ENCODE results near the gene EMP3.
"Not testable (repeated sequence)": the region's sequence is repeated elsewhere in the genome, so short reads cannot be mapped to it uniquely, and the experiment has no call there.

The EMP3 gene

DNA sequence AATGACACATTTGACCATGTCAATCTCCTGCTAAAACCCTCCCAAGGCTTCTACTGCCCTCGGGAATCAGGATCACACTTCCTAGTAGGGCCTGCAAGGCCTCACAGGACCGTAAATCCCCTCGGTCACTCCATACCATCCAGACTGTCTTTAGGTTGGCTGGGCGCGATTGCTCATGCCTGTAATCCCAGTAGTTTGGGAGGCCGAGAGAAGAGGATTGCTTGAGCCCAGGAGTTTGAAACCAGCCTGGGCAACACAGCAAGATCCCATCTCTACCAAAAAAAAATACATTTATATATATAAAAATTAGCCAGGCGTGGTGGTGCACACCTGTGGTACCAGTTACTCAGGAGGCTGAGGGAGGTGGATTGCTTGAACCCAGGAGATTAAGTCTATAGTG is 23.4 kb downstream of the EMP3 start:
- no peak for DNase-seq

DNA sequence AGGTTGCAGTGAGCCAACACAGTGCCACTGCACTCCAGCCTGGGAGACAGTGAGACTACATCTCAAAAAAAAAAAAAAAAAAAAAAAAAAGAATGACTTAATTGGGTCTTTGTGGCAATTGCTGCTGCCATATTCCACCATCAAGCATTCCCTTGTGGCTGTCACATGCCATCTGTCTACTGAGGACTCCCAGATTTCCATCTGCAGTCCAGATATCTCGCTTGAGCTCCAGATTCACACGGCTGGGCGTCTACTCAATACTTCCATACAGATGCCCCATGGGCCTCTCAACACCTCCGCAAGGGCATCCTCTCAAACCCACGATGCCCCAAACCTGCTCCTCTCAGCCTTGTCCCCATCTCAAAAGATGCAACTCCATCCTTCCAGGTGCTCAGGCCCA is 25.5 kb downstream of the EMP3 start:
- peak; percentile 90 for DNase-seq

GRCh38 chr19:48351341-48351752 is 26.0 kb downstream of the EMP3 start:
- DNase-seq = peak; percentile 86

DNA sequence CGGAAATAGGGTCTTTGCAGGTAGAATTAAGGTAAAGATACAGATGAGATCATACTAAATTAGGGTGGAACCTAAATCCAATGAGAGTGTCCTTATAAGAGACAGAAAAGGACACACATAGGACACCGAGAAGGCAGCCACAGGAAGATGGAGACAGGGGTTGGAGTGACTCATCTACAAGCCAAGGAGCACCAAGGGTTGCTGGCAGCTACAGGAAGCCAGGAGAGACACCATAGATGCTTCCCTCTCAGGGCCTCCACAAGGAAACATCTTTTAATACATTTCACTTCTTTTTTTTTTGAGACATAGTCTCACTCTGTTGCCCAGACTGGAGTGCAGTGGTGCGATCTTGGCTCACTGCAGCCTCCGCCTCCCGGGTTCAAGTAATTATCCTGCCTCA is 28.3 kb downstream of the EMP3 start:
- no peak for DNase-seq

DNA sequence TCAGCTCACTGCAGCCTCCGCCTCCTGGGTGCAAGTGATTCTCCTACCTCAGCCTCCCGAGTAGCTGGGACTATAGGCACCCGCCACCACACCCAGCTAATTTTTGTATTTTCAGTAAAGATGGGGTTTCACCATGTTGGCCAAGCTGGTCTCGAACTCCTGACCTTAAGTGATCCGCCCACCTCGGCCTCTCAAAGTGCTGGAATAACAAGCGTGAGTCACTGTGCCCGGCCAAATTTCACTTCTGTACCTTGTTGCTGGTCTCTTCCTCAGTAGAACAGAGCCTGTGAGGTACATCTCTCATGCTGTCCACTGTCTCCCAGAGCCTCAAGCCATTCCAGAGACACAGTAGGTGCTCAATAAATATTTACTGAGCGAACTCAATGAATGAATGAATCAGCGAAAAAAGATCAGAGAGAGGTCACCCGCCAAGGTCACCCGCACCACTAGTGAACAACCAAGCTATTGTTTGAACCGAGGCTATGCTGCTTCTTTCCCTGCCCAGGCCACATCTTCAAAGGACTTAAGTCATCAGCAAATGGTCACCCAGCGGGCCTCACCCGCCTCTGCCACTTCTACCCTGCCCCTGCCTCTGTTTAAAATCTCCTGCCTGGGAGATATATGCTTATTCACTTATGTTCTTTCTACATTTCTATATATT is 29.1 kb downstream of the EMP3 start:
- DNase-seq = no peak

- no peak for DNase-seq
Observed at GRCh38 chr19:48355365-48355954, 30.1 kb downstream of the EMP3 start.

- no peak for DNase-seq
Observed at GRCh38 chr19:48359123-48359522, 33.8 kb downstream of the EMP3 start.

- no peak for DNase-seq
Observed at GRCh38 chr19:48361912-48362311, 36.6 kb downstream of the EMP3 start.

GRCh38 chr19:48362716-48363499 is 37.6 kb downstream of the EMP3 start:
- peak; percentile 96 for DNase-seq

- no peak for DNase-seq
Observed at GRCh38 chr19:48363500-48363809, 38.1 kb downstream of the EMP3 start.

- peak; percentile 99 for DNase-seq
Observed at GRCh38 chr19:48363810-48364597, 38.7 kb downstream of the EMP3 start, which contains the start of the genes SYNGR4 and TMEM143. Gene SYNGR4, plus strand, starts transcription at chr19:48364367. Its CDS starts 1,476 bp downstream, at chr19:48365843. Gene TMEM143, minus strand, starts transcription at chr19:48363940. Its CDS starts 20 bp downstream, at chr19:48363920.

DNA sequence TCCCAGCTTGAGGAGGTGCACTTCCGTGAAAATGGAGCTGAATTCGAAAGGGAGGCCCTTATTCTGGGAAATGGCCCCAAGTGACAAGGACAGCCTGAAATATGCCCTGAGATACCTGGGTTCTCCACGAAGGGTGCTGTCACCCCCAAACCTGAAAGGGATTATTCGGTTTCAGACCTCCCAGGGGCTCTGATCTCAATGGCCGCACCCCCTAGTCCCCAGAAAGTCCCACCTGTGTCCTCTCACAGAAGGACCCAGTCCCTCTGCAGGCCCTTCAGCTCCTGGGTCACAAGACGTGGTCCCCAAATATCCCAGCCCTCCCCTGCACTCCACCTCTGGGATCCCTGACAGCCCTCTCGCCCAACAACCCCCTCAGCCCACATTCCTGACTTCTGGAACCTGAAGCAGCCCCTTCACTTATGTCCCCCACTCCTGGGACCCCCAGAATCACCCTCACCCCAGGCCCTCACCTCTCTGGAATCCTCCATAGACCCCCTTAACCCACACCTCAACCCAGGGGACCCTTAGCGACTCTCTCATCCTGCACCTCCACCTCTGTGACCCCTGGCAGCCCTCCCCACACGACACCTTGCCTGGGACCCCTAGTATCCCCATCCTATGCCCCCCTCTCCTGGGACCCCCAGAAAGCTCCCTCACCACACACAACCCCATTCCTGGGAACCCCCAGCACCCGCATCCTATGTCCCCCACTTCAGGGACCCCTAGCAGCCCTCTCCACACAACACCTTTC is 39.4 kb downstream of the EMP3 start:
- no peak for DNase-seq

- DNase-seq = no peak
Observed at GRCh38 chr19:48365602-48366001, 40.2 kb downstream of the EMP3 start.

DNA sequence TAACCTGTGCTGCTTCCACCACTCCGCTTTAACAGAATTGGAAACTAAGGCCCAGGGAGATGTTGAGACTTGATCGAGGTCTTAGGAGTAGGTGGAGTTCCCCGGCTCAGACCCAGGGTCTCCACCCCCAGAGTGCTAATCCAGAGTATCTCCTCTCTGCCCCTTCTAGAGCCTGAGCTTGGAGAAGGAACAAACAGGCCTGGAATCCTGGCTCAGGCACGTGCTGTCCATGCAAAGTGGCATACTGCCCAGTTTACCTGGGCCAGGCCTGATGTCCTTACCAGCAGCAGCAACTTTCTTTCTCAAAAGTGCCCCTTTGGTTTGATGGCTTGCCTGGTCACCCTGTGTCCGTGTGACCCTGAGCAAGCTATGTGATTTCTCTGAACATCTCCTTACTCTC is 42.5 kb downstream of the EMP3 start:
- DNase-seq = no peak

GRCh38 chr19:48368936-48369335 is 43.6 kb downstream of the EMP3 start:
- no peak for DNase-seq

DNA sequence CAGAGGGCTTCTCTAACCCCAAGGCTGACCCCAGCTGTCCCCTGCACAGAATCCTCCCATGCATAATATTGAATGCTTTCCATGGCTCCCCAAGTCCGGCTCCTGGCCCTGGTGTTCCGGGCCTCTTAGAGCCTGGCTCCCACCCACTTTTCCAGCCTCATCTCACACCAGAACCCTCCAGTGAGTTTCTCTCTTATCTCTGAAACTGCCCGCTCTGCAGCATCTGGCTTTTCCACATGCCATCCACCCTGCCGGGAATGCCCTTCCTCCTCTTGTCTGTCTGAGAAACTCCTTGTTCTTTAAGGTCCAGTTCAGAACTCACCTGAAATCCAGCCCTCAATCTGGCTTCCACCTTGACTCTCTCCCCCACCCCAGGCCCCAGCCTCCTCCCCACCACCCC is 45.6 kb downstream of the EMP3 start:
- DNase-seq = peak; percentile 29

DNA sequence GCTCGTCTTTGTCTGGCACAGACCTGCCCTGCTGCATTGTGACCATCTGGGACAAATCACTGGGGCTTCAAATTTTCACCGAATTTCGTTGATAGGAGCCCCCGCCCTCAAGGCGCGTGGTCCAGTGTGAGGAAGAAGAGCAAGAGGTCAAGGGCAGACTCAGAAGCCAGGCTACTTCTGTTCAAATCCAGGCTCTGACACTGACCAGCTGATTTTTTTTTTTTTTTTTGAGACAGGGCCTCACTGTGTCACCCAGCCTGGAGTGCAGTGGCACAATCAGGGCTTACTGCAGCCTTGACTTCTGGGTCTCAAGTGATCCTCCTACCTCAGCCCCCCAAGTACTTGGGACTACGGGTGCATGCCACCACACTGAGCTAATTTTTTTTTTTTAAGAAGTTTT is 46.0 kb downstream of the EMP3 start:
- no peak for DNase-seq

DNA sequence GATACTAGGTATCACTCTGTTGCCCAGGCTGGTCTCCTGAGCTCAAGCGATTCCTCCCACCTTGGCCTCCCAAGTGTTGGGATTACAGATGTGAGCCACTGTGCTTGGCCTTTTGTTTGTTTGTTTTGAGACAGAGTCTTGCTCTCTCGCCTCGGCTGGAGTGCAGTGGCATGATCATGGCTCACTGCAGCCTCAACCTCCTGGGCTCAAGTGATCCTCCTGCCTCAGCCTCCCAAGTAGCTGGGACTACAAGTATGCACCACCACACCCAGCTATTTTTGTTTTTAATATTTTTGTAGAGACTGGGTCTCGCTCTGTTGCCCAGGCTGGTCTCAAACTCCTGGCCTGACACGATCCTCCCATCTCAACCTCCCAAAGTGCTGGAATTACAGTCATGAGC is 46.4 kb downstream of the EMP3 start:
- not testable (repeated sequence) for DNase-seq

GRCh38 chr19:48372904-48373303 is 47.6 kb downstream of the EMP3 start:
- DNase-seq = peak; percentile 96

DNA sequence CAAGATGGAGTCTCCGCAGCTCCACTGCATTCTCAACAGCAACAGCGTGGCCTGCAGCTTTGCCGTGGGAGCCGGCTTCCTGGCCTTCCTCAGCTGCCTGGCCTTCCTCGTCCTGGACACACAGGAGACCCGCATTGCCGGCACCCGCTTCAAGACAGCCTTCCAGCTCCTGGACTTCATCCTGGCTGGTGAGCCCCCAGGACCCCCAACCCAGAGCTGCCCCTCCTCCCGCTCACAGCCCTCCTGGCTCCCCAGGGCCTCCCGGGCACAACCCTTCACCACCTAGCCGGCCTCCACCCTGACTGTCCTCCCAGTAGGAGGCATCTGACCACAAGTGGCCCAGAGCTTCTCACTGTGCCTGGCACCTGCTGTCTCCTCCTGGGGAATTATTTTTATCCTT is 48.2 kb downstream of the EMP3 start:
- DNase-seq = no peak

DNA sequence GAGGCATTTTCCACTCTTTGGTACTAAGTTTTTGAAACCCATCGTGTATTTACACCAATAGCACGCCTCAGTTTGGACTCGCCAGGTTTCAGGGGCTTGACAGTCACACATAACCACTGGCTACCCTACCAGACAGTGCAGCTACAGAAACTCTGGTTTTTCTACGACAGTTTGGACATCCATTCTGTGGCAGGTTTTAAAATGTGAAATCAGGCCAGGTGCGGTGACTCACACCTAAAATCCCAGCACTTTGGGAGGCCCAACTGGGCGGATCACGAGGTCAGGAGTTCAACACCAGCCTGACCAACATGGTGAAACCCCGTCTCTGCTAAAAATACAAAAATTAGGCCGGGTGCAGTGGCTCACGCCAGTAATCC is 52.8 kb downstream of the EMP3 start:
- DNase-seq = no peak

GRCh38 chr19:48379058-48379457 is 53.7 kb downstream of the EMP3 start:
- DNase-seq = no peak
